IPS DF 4.7 (cell line): ENCODE measurements around the gene SMU1.

Experiments
- DNase-seq: peaks from one replicate; pipeline ENCODE4 v3.0.0-alpha.2; 2013; ENCODE audit warnings: low spot score; ENCODE audit errors: extremely low read depth

Gene SMU1

GRCh38 chr9:33076046-33077004 is at the start of gene SMU1:
TSS of gene SMU1 (minus strand) at chr9:33076674. CDS start at chr9:33076608, 66 bp downstream.
- peak; percentile 94 for DNase-seq

- no peak for DNase-seq
Observed at GRCh38 chr9:33125461-33125860, 49.0 kb upstream of the SMU1 start.

- no peak for DNase-seq
Observed at GRCh38 chr9:33124751-33125381, 48.4 kb upstream of the SMU1 start.

GRCh38 chr9:33124046-33124445 is 47.6 kb upstream of the SMU1 start:
- no peak for DNase-seq

DNA sequence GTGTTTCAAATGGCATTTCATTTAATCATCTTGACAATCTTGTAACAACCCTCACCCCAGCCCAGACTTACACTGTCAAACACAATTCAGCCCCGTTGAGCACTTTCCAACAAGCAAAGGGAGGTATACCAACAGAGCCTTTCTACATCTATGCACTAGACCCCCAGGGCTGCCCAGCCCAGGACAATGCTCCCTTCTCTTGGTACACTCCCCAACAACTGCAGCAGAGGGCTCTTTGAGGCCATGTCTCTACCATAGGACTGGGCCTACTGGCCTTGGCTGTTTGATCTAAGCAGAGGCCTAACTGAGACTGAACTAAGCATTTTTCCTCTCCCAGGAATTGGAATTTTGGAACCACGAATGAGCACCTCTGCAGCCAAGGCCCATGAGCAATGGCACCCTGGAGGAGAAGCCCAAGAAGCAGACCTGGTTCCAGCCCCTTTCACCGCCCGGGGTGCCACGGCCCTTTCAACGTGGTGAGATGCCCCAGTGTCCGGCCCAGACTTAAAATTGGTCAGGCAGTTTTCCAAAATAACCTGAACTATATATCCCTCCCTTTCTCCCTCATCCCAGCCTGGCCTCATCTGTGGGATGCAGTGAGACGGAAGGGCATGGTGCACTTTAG is 47.0 kb upstream of the SMU1 start:
- DNase-seq = no peak

DNA sequence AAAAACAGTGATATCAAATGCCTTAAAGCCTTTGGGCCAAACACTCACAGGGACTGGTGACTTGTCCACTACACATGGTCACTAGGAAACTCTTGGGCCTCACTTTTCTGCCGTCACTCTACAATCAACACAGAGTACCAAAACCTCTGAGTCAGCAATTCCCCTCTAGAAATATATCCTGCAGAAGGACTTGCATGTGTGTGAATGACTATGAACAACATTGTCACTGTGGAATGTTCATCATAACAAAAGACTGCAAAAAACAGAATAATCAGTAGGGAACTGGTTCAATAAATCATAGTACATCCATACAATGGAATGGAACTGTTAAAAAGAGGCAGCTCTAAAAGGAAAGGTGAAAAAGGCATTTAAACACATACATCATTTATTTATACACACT is 44.1 kb upstream of the SMU1 start:
- DNase-seq = no peak

GRCh38 chr9:33117796-33118195 is 41.3 kb upstream of the SMU1 start:
- DNase-seq = no peak

- no peak for DNase-seq
Observed at GRCh38 chr9:33117306-33117705, 40.8 kb upstream of the SMU1 start.

GRCh38 chr9:33116860-33117259 is 40.4 kb upstream of the SMU1 start:
- DNase-seq = no peak

DNA sequence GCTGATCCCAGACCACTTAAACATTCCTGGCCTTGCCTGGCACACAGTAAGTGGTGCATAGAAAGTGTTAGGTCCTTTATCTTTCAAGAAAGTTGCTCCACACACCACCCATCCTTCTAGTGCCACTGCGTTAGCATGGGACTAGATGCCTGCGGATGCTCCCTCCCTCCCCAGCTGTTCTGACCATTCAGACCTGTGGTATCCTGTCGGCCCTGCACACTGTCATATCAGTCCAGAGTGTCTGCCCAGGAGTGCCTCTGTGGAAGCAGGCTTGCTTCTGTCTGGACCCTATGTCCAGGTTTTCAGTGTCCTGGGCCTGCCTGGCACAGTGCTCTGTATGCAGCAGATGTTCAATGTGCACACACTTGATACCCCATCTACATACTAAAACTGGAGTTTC is 38.3 kb upstream of the SMU1 start:
- DNase-seq = no peak

DNA sequence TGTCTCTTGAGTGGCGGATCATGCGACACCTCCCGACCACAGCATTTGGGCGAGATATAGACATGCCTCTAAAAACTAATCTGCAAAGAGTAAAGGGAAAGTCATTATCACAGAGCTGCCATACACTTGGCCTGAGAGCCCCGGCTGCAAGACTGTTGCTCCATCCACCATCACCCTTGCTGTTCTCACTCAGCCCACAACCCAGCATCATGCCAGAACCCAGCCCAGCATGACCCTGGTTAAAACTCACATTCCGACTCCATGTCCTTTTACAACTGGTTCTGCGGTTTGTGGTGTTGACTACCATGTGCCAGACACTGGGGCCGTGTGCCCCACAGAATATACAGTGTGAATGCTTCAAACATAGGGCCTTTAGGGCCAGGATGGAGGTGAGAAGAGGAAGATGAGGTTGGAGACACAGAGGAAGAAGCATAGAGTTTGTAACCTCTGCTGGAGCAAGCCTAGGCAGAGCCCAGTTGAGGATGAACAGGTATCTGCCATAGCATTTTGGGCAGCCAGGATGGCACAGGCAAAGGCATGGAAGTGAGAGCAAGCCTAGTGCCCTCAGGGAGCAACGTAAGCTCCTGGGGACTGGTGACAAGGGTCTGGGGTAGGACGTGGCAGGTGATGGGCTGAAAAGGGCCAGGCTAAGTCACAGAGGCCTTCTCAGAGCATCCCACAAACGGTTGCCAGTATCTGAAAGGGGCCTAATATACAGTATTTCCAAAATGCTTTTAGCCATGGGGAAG is 37.5 kb upstream of the SMU1 start:
- DNase-seq = no peak

GRCh38 chr9:33112094-33112493 is 35.6 kb upstream of the SMU1 start:
- no peak for DNase-seq

GRCh38 chr9:33111631-33112030 is 35.2 kb upstream of the SMU1 start:
- no peak for DNase-seq

DNA sequence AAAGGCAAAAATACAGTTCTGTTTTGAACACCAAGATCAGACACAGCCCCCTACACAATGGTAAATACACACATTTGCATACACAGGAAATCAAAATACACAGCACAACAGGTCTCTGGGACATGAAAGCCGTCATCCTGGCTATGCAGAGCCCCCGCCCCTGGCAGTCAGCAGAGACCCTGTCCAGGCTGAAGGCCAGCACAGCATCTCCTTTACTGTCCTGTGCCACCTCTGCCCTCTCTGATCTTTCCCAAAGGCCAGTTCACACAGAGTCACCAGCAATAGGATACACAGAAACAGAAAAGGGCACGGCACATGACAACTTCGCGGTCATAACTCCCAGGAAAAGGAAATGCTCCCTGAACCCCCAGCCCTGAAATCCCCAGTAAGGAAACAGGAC is 34.2 kb upstream of the SMU1 start:
- no peak for DNase-seq

DNA sequence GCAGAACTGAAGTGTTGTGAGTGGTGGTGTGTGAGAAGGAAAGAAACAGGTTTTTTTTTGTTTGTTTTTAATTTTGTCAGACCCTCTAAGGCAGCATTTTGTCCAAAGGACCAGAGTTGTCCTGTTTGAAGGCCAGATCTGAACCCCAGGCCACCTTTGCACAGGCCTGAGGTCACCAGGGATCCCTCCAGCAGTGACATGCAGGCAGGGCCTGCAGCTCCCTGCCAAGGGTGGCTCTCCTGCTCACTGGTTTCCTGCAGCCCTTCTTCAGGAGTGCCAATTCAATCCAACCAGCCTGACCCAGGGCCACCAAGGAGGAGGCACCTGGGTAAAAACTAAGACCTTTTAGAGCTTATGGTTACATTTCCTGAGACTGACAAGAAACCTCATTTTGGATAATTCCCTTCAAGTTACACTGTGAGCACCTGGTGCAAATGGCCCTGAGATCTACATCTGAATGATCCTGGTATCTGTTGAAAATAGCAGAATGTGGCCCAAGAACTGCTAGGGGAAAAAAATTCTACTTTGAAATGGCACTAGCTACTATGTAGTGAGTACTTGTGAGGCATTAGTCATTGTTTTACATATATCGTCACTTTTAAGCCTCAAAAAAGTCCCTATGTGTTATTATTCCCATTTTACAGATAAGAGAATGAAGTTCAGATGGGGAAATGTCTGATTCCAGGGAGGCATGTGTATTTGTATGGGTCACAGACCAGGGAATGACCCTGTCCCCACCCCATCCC is 33.5 kb upstream of the SMU1 start:
- no peak for DNase-seq

DNA sequence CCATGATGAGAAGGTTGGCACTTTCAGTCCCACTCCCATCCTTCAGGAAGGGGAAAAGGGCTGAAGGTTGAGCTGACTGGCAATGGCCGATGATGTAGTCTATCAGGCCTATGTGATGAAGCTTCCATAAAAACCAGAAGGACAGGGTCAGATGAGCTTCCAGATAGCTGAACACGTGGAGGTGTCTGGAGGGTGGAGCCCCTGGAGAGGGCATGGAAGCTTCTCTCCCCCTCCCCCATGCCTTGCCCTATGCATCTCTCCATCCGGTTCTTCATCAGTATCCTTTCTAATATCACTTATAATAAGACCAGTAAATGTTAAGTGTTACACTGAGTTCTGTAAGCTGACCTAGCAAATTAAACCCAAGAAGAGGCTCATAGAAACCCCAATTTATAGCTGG is 32.6 kb upstream of the SMU1 start:
- DNase-seq = no peak

GRCh38 chr9:33108472-33108871 is 32.0 kb upstream of the SMU1 start:
- DNase-seq = no peak

DNA sequence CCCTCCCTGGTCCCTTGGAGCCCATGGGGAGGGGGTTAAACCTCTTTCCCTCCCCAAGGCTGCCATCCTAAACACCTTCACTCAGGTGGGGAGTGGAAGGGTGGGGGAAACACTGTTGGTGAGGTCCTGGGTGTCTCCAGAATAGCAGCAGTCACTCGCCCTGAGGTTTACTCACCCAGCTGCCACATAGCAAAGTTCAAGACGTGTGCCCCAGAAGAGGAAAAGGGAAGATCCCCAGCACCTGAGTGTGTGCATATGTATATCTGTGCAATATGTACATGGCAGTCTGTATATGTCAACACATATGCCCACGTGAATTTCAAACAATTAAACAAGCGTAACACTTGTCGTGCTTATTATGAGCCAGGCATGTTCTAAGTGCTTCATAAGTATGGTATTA is 31.3 kb upstream of the SMU1 start:
- no peak for DNase-seq

GRCh38 chr9:33106827-33107621 is 30.6 kb upstream of the SMU1 start:
- no peak for DNase-seq

- no peak for DNase-seq
Observed at GRCh38 chr9:33106372-33106771, 29.9 kb upstream of the SMU1 start.
